ENCODE data around the gene DCDC1.

- TF ChIP-seq, protein P1, sequence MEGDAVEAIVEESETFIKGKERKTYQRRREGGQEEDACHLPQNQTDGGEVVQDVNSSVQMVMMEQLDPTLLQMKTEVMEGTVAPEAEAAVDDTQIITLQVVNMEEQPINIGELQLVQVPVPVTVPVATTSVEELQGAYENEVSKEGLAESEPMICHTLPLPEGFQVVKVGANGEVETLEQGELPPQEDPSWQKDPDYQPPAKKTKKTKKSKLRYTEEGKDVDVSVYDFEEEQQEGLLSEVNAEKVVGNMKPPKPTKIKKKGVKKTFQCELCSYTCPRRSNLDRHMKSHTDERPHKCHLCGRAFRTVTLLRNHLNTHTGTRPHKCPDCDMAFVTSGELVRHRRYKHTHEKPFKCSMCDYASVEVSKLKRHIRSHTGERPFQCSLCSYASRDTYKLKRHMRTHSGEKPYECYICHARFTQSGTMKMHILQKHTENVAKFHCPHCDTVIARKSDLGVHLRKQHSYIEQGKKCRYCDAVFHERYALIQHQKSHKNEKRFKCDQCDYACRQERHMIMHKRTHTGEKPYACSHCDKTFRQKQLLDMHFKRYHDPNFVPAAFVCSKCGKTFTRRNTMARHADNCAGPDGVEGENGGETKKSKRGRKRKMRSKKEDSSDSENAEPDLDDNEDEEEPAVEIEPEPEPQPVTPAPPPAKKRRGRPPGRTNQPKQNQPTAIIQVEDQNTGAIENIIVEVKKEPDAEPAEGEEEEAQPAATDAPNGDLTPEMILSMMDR (IDR thresholded peaks at IDR 0.05): no peak
- TF ChIP-seq POLR2AphosphoS5 (IDR thresholded peaks at IDR 0.05; ENCODE audit: insufficient read depth in 1 of 2, low read depth in 1 of 2) (no peak), POLR2A (IDR thresholded peaks at IDR 0.05) (no peak)
Measured at GRCh38 chr11:31387379-31387778, 17.8 kb upstream of the DCDC1 start.
